22Rv1 (cell line): ENCODE data around the gene DIP2C.
"Not testable (repeated sequence)": the region's sequence is repeated elsewhere in the genome, so short reads cannot be mapped to it uniquely, and the experiment has no call there.

ENCODE experiments used
- H3K27ac ChIP-seq: fragments of 450-650 bp; 2 replicates; pipeline ENCODE4 v1.5.1; 2017
- ZFX ChIP-seq: fragments of 450-650 bp; IDR thresholded peaks from 2 replicates; pipeline ENCODE4 v1.6.1; 2017; ENCODE audit warnings: antibody characterized with exemption, borderline replicate concordance
- TF ChIP-seq, protein P1 (sequence below): fragments of 450-650 bp; IDR thresholded peaks from 2 replicates; pipeline ENCODE4 v1.5.1; 2017; ENCODE audit warnings: mild to moderate bottlenecking

DIP2C gene

DNA sequence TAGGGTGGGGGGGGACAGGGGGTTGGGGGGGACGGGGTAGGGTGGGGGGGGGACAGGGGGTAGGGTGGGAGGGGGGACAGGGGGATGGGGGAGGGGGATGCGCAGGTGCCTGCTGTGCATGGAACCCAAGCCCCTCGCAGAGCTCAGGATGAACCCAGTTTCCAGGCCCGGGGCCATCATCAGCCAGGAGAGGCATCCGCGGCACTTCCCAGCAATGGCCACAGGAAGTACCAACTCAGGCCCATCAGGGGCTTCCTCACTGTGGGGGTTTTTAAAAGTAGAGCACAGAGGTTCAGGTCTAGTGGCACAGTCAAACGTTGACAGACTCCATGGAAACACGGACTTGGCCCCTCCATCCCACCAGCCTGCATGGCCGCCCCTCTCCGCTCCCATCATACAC lies 172.7 kb downstream of the DIP2C start:
- TF ChIP-seq, protein P1, sequence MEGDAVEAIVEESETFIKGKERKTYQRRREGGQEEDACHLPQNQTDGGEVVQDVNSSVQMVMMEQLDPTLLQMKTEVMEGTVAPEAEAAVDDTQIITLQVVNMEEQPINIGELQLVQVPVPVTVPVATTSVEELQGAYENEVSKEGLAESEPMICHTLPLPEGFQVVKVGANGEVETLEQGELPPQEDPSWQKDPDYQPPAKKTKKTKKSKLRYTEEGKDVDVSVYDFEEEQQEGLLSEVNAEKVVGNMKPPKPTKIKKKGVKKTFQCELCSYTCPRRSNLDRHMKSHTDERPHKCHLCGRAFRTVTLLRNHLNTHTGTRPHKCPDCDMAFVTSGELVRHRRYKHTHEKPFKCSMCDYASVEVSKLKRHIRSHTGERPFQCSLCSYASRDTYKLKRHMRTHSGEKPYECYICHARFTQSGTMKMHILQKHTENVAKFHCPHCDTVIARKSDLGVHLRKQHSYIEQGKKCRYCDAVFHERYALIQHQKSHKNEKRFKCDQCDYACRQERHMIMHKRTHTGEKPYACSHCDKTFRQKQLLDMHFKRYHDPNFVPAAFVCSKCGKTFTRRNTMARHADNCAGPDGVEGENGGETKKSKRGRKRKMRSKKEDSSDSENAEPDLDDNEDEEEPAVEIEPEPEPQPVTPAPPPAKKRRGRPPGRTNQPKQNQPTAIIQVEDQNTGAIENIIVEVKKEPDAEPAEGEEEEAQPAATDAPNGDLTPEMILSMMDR = no peak
- no peak for TF ChIP-seq ZFX
- H3K27ac ChIP-seq = no peak overlapping the region

DNA sequence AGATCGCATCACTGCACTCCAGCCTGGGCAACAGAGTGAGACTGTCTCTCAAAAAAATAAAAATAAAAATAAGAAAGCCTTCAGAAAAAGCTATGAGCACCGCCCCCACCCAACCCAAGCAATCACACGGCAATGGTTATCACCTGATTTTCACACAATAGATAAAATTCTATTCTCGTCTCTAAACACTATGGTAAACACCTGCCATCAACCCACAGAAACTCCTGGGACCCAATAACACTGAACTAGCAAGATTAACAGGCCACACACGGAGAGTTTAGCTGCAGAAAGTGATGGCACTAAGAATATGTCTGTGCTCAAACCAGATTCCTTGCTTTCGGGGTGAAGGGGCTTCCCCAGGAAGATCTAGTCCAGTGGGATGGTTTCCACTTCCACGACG lies 173.8 kb downstream of the DIP2C start:
- TF ChIP-seq, protein P1 = no peak
- no peak overlapping the region for H3K27ac ChIP-seq

DNA sequence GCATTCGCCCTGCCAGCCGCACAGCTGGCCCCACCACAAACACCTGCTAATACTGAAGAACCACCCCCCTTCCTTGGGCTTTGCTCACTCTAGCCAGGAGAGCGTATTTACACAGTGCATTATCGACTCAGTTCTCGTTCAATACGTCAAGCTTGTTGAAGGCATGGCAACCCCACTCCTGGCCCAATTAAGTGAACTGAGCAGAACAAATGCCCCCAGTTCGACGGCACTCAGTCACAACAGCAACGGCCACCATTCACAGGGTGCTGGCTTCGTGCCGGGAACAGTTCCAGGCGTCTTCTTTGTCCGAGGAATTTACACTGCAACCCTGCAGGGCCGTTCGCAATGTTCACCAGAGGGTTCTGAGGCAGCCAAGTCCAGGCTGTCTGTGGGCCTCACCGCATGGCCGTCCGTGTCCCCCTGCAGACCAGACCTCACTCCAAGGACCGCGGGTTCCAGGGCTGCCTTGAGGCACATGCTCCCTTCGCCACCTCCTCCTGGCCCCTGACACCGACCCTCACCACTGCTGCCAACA lies 175.3 kb downstream of the DIP2C start:
- TF ChIP-seq, protein P1 = no peak
- no peak for TF ChIP-seq ZFX
- no peak overlapping the region for H3K27ac ChIP-seq

DNA sequence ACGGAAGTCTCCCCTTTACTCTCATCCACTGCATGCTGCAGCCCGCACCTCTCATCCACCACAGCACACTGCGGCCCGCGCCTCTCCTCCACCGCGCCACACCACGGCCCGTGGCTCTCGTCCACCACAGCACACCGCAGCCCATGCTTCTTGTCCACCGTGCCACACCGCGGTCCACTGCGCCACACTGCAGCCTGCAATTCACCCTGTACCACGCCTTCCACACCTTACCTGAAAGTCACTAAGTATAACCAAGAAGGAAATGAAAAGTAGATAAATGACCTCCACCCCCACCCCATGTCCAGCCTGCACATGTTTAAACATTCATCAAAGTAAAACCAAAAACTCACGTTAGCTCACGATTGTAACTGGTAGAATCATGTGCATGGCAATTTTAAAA lies 176.1 kb downstream of the DIP2C start:
- TF ChIP-seq ZFX = no peak
- H3K27ac ChIP-seq = no peak overlapping the region

DNA sequence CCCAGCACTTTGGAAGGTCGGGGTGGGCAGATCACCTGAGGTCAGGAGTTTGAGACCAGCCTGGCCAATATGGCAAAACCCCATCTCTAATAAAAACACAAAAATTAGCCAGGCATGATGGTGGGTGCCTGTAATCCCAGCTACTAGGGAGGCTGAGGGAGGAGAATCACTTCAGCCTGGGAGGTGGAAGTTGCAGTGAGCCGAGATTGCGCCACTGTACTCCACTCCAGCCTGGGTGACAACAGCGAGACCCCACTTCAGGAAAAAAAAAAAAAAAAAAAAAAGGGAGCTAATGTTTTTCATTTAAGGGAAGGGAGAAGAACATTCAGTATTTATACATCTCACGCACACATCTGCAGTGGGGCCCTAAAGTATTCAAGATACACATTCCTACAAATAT lies 176.8 kb downstream of the DIP2C start:
- not testable (repeated sequence) for H3K27ac ChIP-seq

DNA sequence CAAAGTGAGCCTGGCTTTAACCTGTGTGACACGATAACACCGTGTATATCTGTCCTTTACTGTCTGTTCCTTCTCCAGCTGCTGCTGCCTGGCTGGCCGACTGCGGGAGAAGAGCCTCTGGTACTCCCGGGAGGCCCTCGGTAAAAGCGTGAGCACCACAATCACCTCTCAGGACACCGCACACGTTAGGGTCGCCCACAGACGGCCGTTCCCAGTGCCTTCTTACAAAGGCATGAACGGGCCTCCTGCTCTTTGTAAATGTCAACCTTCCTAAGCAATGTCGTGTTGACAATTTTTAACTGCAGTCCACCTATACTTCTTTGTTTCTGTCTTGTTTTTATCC lies 177.6 kb downstream of the DIP2C start:
- H3K27ac ChIP-seq = no peak overlapping the region
- TF ChIP-seq, protein P1 = no peak
- TF ChIP-seq ZFX = no peak

DNA sequence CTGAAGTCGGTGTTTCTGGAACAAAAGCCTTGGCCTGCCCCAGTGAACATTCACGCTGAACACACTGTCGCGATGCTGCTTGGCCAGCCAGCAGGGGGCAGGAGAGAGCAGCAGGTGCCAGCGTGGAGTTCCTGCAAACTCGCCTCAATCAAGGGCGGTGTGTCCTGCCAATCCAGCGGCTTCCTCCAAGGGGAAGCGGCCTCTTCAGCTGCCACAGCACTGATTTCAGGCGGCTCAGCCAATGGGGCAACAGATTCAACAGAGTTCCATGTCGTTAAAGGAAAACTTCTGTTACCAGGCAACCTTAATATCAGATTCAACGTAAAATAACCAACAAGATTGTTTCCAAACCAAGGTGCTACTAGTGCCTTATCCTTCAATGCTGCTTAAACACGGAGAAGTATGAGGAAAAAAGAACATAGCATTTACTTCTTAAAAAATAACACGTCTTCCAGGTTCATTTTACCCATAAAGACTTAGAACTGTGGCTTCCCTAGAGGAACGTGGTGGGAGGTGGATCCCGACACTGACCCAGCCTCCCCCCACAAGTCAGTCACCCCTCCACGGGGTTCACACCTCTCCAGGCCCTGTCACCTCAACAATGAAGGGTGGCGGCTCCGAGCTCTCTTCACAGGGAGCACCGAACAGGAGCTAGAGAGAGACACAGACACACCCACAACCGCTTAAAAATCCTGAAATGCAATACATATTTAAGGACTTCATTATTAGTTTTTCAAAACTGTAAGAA lies 178.2 kb downstream of the DIP2C start:
- no peak overlapping the region for H3K27ac ChIP-seq
- TF ChIP-seq ZFX = no peak
- TF ChIP-seq, protein P1 = peak; percentile 98

DNA sequence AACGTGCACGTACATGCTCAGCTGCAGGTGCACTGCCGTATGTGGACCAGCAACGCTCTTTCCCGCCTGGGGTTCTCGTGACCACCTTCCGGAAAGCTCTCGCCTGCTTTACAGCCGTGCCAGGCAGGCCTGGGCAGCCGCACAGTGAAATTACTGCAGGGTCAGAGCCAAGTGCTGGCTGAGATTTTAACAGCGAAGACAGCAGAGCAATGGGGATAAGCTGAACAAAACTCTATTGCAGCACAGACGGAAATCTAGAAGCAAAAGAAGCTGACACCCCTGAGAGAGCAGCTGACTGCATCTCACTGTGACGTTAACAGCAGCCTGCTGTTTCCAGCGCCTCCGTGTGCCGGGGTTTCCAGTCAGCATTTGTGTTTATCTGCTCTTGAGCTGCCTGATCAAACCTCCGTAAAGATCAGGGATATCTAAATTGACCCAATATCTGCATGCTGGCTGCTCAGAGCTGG lies 179.0 kb downstream of the DIP2C start:
- no peak overlapping the region for H3K27ac ChIP-seq
- TF ChIP-seq, protein P1 = no peak
- TF ChIP-seq ZFX = no peak
